HT1080 (cell line): ENCODE results near the gene SNED1. TPM values are rescaled to one million over a fixed set of nuclear protein-coding genes. Genes with fewer than 3 reads are reported as not detected.

Experiments used
- DNase-seq: peaks from one replicate; pipeline ENCODE4 v3.0.0-alpha.2; 2015; ENCODE audit warnings: low read depth
- total RNA-seq: library from RNA; depleted of rRNA; stranded (reverse); fragments of >200 nt; shearing (Covaris generic); gene quantifications from 2 replicates; pipeline ENCODE4 v1.2.3, GENCODE V29; 2014

Gene SNED1
- total RNA-seq, 1 experiment from 2014 or later: 2.7 TPM

- DNase-seq: no peak
Observed at GRCh38 chr2:240959941-240960308, 38.5 kb upstream of the SNED1 start.

GRCh38 chr2:240960309-240960970, 38.0 kb upstream of the SNED1 start:
- no peak for DNase-seq

- DNase-seq: no peak
Observed at GRCh38 chr2:240960971-240961876, 37.2 kb upstream of the SNED1 start.

DNA sequence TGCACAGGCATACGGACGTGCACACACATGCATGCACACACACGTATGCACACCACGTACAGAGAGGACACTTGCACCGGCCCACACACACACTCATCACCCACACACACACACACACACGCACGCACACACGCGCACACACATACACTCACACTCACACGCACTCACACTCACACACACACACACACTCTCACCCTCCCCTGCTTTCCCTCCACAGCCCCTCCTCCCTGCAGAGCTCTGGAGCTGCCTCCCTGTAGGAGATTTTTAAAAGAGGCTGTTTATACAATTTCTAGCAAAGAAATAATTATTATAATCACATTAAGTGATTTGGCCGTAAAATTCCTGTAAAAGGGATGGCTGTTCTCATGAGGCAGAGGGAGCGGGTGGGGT, 36.5 kb upstream of the SNED1 start:
- DNase-seq: no peak

- DNase-seq: no peak
Observed at GRCh38 chr2:240962300-240963064, 35.9 kb upstream of the SNED1 start.

DNA sequence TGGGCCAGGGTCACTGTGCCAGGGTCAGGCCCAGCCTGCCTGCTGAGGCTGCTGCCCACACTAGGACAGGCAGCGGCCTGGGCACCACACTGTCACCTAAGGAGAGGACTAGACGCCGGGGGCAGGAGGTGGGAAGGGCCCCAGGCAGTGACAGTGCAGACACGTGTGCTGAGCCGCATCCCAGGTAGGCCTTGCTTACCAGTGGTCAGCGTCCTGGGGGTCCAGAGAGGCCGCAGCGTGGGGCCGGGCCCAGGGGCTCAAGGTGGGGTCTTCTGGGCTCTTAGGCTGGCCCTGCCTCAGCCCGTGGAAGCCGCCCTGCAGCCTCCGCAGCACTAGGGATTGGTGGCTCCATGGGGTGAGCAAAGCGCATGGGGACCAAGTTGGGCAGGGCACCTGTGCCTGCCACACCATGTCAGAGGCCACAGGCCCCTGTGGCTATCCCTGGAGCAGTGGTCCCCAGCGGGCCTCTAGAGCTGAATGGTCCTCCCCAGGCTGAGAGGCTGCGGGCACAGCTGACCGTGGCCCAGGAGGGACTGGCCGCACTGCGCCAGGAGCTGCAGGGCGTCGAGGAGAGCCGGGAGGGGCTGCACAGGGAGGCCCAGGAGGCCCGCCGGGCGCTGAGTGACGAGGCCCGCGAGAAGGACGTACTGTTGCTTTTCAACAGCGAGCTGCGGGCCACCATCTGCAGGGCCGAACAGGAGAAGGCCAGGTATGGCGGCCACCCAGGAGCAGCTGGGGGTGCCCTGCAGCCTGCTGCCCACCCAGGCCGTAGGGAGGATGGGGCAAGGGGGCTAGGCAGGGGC, 35.2 kb upstream of the SNED1 start:
- DNase-seq: no peak

GRCh38 chr2:240963868-240964703, 34.3 kb upstream of the SNED1 start:
- DNase-seq: no peak

DNA sequence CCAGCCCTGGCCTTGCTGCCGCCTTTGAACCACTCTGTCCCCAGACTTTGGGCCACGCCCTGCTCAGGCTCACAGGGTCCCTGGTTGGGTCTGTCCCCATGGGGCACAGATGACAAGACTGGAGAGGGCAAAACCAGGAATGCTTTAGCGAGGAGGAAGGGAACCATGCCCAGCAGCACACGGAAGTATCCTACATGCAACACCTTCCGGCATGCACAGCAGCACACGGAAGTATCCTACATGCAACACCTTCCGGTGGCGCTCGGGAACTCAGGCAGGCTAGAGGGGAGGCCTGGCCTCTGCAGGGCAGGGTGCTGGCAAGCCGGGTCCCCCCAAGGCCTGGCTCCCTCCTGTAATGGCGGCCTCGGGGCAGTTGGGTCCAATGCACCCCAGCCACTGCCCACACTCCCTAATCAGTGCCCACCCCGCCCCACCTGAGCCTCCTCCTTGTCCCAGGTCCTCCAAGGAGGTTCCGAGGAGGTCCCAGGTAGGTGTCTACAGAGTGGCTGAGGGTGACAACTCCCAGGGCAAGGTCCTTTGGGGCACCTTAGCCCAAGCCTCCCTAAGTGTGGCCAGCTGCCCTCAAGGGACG, 33.6 kb upstream of the SNED1 start:
- DNase-seq: no peak

DNA sequence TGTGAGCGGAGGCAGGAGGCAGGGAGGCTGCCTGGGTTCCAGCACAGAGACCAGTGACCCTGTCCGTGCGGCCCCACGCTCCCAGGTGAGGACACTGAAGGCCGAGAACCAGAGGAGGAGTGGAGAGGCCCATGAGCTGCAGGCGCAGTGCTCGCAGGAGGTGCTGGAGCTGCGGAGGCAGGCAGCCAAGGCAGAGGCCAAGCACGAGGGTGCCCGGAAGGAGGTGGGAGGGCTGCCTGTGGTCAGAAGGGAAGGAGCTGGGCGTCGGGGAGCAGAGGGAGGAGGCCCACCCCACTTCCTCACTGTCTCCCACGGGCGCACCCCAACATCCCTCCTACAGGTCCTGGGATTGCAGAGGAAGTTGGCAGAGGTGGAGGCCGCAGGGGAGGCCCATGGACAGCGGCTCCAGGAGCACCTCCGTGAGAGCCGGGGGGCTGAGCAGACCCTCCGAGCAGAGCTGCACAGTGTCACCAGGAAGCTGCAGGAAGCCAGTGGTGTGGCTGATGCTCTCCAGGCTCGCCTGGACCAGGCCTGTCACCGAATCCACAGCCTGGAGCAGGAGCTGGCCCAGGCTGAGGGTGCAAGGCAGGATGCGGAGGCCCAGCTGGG, 33.0 kb upstream of the SNED1 start:
- no peak for DNase-seq

GRCh38 chr2:240965905-240966456, 32.4 kb upstream of the SNED1 start:
- DNase-seq: no peak

DNA sequence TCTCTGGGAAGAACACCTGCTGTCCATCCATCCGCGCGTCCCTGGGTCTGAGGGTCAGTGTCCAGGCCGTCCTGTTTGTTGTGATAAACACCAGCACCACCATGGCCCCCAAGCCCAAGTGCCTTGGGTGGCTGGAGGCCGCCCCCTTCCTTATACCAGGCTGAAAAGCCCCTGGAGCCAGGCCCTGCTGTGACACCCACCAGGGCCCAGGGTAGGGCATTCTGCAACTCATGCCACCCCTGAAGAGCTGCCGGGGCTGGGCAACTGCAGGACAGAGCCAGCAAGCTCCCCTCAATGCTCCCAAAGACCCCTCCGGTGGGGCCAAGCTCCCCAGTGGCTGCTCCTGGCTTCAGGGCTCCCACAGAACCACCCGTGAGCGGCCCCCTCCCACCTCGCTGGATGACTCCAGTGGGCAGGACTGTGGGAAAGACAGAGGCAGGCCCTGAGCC, 31.9 kb upstream of the SNED1 start:
- DNase-seq: no peak

GRCh38 chr2:240966906-240967680, 31.3 kb upstream of the SNED1 start:
- no peak for DNase-seq

GRCh38 chr2:240967681-240968621, 30.5 kb upstream of the SNED1 start:
- no peak for DNase-seq

DNA sequence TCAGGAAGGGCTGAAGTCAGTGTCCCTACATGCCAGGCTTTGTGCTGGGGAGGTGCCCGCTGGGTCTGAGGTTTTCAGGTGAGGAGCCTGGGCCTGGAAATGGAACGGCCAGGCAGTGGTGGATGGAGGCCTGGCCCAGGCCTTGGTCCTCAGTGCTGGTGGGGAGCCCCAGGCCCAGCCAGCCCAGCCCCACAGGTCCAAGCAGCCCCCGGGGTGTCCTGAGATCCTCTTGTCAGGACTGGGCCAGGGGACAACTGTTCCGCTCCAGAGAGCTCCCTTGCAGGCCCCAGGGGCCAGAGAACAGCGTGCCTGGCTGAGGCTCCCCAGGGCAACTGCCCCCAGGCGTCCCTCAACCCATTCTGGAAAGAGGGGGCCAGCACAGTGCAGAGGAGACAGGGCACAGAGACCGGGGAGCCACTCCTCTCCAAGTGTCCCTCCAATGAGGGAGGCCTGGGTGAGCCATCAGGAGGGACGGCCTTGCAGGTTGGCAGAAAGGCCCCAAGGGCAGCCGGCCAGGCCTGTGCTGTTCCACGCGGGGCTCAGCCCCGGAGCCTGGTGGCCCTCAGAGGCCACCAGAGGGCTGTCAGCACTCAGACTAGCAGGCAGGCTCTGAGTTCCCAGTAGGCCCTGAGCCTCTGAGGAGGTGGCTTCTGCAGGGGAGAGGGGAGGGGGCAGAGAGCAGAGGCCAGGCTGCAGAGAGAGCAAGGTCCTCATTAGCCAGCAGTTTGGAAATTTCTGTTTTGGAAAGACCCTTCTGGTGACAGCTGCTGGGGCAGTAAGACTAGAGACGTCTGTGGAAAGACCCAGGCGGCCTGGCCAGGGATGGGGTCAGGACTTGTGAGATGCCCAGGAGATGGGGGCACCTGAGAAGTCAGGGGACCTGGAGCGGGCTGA, 29.4 kb upstream of the SNED1 start:
- DNase-seq: no peak

DNA sequence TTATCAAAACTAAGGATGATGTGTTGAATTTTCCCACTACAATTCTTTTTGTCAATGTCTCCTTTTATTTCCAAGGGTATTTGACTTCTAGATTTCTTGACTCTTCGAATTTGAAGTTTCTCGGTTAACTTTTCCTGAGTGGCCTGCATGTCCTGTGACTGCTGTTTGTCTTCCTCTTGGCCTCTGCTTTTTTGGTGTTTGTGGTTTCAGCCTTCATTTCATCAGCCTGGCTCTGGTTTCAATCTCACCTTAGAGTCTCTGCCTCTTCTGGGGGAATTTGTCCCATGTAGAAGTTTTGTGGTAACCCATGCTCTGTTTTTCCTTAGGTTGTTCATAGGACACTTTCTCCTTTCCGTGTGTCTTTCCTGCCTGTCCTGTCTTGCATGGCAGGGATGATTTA, 28.3 kb upstream of the SNED1 start:
- no peak for DNase-seq

DNA sequence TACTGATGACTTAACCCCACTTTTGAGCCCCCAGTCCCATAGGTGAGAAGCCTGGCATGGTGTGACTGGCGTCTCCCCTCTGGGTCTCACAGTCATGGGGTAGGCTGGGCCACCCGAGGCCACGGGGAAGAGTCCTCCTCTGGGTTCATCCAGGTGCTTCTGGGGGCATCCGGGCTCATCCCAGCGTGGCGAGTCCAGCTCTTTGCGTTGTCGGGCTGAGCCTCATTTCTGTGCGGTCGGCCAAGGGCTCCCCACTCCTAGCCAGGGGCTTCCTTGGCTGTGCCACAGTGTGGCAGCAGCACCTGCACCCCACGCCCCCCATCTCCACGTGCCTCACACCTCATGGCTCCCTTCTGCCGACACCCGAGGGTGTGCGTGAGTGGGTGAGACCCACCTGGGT, 27.6 kb upstream of the SNED1 start:
- no peak for DNase-seq
